GM13977 (cell line): ENCODE results near the gene SGPP2.

Experiments
- DNase-seq: peaks from one replicate; pipeline ENCODE4 v3.0.0; 2012; ENCODE audit warnings: low spot score
- CTCF ChIP-seq: IDR thresholded peaks from 2 replicates; pipeline ENCODE4 v1.5.1; 2012; ENCODE audit warnings: mild to moderate bottlenecking, control low read depth; ENCODE audit not compliant: insufficient read depth; ENCODE audit errors: extremely low read depth, missing control alignments
- in situ Hi-C: fragments of 300-500 bp; cut with MboI; formaldehyde crosslinking; loops from one replicate; pipeline ENCODE4 v1.12.0; 2022; ENCODE audit warnings: low sequenced_read_pairs, low pct_unique_long_range_greater_than_20kb, mixed read lengths, inconsistent platforms; ENCODE audit not compliant: unreplicated experiment

SGPP2 gene

GRCh38 chr2:222480497-222480896 is 56.2 kb downstream of the SGPP2 start:
- in situ Hi-C loops, result no loop called here
- no peak for DNase-seq
- no peak for TF ChIP-seq CTCF

GRCh38 chr2:222481941-222482340 is 57.6 kb downstream of the SGPP2 start:
- in situ Hi-C loops, result no loop called here
- TF ChIP-seq CTCF, result no peak
- DNase-seq, result no peak

- TF ChIP-seq CTCF, result peak; percentile 32
- DNase-seq, result no peak
- in situ Hi-C loops, result no loop called here
These were observed 59.2 kb downstream of the SGPP2 start for GRCh38 chr2:222483513-222484039.

- no peak for DNase-seq
- in situ Hi-C loops, result no loop called here
- TF ChIP-seq CTCF, result no peak
These were observed 61.2 kb downstream of the SGPP2 start for GRCh38 chr2:222485367-222486211.

- in situ Hi-C loops, result no loop called here
- peak; percentile 26 for DNase-seq
- no peak for TF ChIP-seq CTCF
These were observed 65.8 kb downstream of the SGPP2 start for GRCh38 chr2:222490131-222490530.

GRCh38 chr2:222492683-222493082 is 68.3 kb downstream of the SGPP2 start:
- no peak for DNase-seq
- in situ Hi-C loops, result no loop called here
- no peak for TF ChIP-seq CTCF
